ENCODE measurements around the gene SLC35A3.

Gene SLC35A3

GRCh38 chr1:100038660-100039287 lies 69.0 kb downstream of the SLC35A3 start:
- TF ChIP-seq ZNF423 (tag by site-specific recombination; IDR thresholded peaks at IDR 0.05) = no peak
- peak; percentile 15; the same call in 1 of the 2 replicates for TF ChIP-seq ZNF366 (tag by site-specific recombination; conservative IDR thresholded peaks at IDR 0.05)
- TF ChIP-seq ZNF629 (tag by site-specific recombination; IDR thresholded peaks at IDR 0.05) = peak; percentile 8; the same call in 1 of the 2 replicates
- peak; percentile 9; the same call in 1 of the 2 replicates for TF ChIP-seq ZBTB20 (tag by site-specific recombination; IDR thresholded peaks at IDR 0.05)
- peak; percentile 24; the same call in 1 of the 2 replicates for TF ChIP-seq ZNF660 (tag by site-specific recombination; IDR thresholded peaks at IDR 0.05)
- no peak for TF ChIP-seq ZNF221 (tag by site-specific recombination; IDR thresholded peaks at IDR 0.05; ENCODE audit: borderline replicate concordance)
- TF ChIP-seq OSR2 (tag by site-specific recombination; IDR thresholded peaks at IDR 0.05) = no peak
- TF ChIP-seq ZNF600 (tag by site-specific recombination; IDR thresholded peaks at IDR 0.05) = 0 out of 2 replicates have a peak, but pooled peaks have one; percentile 32
- Histone ChIP-seq H3K4me1 (ENCODE audit: control insufficient read depth, insufficient read depth, low read length) (no peaks in the 10 kb centered on the region), H3K9me3 (ENCODE audit: control insufficient read depth, insufficient read depth, low read depth, low read length) (no peaks in the 10 kb centered on the region), H3K36me3 (ENCODE audit: control insufficient read depth in 2 of 2, insufficient read depth in 1 of 2, low read length in 2 of 2) (peaks cover 0 to 3% of the 10 kb centered on the region in 2 experiments; a peak in 1 of 3 replicates), H3K27ac (ENCODE audit: extremely low read depth, low read depth, low read length) (peak overlapping the region; percentile 96), H3K4me3 (ENCODE audit: low read depth, low read length) (peak overlapping the region; percentile 87)
- ChIA-PET CTCF (no interaction called here), POLR2A (interaction anchor here (0.5 to 1.6 kb wide), 8 partner anchors 42 to 856 kb away, joined by 3 to 11 read pairs (median 3); partner anchors contain the start of genes RTCA, SASS6, SLC35A3 and TRMT13)

GRCh38 chr1:100039591-100039990 lies 69.8 kb downstream of the SLC35A3 start:
- no peaks in the 10 kb centered on the region for H3K9me3 ChIP-seq (ENCODE audit: control insufficient read depth, insufficient read depth, low read depth, low read length)
- ChIA-PET CTCF (interaction anchor here (1.1 kb wide), 1 partner anchor 420 kb away, joined by 3 read pairs; no protein-coding TSS in a partner anchor), POLR2A (no interaction called here)
- no peaks in the 10 kb centered on the region for H3K4me1 ChIP-seq (ENCODE audit: control insufficient read depth, insufficient read depth, low read length)
- peaks cover 0 to 4% of the 10 kb centered on the region in 2 experiments; a peak in 2 of 3 replicates for H3K36me3 ChIP-seq (ENCODE audit: control insufficient read depth in 2 of 2, insufficient read depth in 1 of 2, low read length in 2 of 2)
- TF ChIP-seq ZNF830 (tag by site-specific recombination; IDR thresholded peaks at IDR 0.05; ENCODE audit: low read depth) (no peak), PRDM1 (tag by site-specific recombination; IDR thresholded peaks at IDR 0.05) (peak; percentile 46; the same call in 1 of the 2 replicates)
- H3K4me3 ChIP-seq (ENCODE audit: low read depth, low read length) = peak overlapping the region; percentile 87
- no peak overlapping the region for H3K27ac ChIP-seq (ENCODE audit: extremely low read depth, low read depth, low read length)

GRCh38 chr1:100045206-100045605 lies 75.4 kb downstream of the SLC35A3 start:
- no peak overlapping the region for H3K27ac ChIP-seq (ENCODE audit: extremely low read depth, low read depth, low read length)
- ChIA-PET CTCF (no interaction called here), POLR2A (no interaction called here)
- no peaks in the 10 kb centered on the region for H3K9me3 ChIP-seq (ENCODE audit: control insufficient read depth, insufficient read depth, low read depth, low read length)
- no peak overlapping the region for H3K4me3 ChIP-seq (ENCODE audit: low read depth, low read length)
- H3K36me3 ChIP-seq (ENCODE audit: control insufficient read depth in 2 of 2, insufficient read depth in 1 of 2, low read length in 2 of 2) = peaks cover 0 to 4% of the 10 kb centered on the region in 2 experiments; a peak in 2 of 3 replicates
- peaks cover 5% of the 10 kb centered on the region; the same call in 1 of the 2 replicates for H3K4me1 ChIP-seq (ENCODE audit: control insufficient read depth, insufficient read depth, low read length)
- TF ChIP-seq ZNF362 (tag by site-specific recombination; IDR thresholded peaks at IDR 0.05) (no peak), REST (tag by site-specific recombination; IDR thresholded peaks at IDR 0.05) (no peak), ZNF23 (tag by site-specific recombination; IDR thresholded peaks at IDR 0.05; ENCODE audit: borderline replicate concordance) (no peak), ZXDB (tag by site-specific recombination; IDR thresholded peaks at IDR 0.05) (no peak), PRDM4 (tag by site-specific recombination; IDR thresholded peaks at IDR 0.05) (no peak), PRDM1 (tag by site-specific recombination; IDR thresholded peaks at IDR 0.05) (no peak), ZNF19 (tag by site-specific recombination; IDR thresholded peaks at IDR 0.05; ENCODE audit: low read depth) (no peak), ZNF785 (tag by site-specific recombination; IDR thresholded peaks at IDR 0.05) (no peak), ZBTB26 (tag by site-specific recombination; optimal IDR thresholded peaks at IDR 0.05) (no peak), ZNF645 (tag by site-specific recombination; IDR thresholded peaks at IDR 0.05) (no peak), ZNF211 (tag by site-specific recombination; IDR thresholded peaks at IDR 0.05; ENCODE audit: low read depth) (no peak), ZNF843 (tag by site-specific recombination; IDR thresholded peaks at IDR 0.05) (no peak)
